Suppressor macrophage treated with lipopolysaccharide for 1 hour (primary cell): ENCODE measurements around the gene ARMC3.
"Not testable (repeated sequence)": the region's sequence is repeated elsewhere in the genome, so short reads cannot be mapped to it uniquely, and the experiment has no call there.

Source experiments
- DNase-seq, 3 donors: peaks; one replicate each; pipeline ENCODE4 v3.0.0-alpha.2; 2020 to 2022

ARMC3 gene

DNA sequence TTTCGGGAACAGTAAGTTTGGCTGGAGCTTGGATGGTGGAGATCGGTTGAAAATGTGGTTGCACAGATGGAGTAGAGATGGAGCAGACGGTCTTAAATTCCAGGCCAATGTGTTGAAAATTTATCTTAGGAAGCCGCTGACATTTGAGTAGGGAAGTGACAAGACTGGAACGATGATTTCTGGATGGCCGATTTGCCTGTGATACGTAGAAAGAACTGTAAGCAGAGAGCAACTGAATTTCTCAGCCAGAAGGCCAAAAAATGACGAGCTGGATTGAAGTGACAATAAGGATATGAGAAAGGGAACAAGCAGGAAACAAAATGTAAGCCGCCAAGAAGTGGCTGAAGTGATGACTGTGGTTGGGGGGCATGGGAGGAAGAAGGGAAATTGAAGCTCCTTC lies 687 bp upstream of the ARMC3 start:
- DNase-seq: no peak

DNA sequence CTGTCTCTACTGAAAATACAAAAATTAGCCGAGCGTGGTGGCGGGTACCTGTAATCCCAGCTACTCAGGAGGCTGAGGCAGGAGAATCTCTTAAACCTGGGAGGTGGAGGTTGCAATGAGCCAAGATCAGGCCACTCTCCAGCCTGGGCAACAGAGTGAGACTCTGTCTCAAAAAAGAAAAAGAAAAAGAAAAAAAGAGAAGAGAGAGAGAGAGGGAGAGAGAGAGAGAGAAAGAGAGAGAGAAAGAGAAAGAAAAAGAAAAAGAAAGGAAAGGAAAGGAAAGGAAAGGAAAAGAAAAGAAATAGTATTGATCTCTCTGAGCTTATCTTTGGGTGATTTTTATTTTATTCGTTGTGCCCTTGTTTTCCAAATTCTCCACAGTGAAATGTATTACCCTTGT lies 1.2 kb downstream of the ARMC3 start:
- not testable (repeated sequence) for DNase-seq

DNA sequence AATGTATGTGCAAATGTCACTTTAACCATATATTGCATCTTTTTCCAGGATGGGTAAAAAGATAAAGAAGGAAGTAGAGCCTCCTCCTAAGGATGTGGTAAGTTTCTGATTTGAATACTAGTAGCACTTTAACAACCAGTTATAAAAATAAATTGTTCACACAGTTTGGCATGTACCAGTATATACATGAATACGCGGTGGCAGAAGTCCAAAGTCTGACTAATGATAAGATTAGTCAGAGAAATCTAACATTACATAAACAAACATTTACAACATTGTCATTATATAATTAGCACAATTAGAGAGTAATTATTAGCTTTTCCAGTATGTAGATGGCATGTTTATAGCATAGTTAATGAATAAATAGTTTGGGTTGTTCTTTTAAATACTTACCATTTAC lies 4.1 kb downstream of the ARMC3 start:
- peak in 1 of 3 donors; percentile 12 for DNase-seq

DNA sequence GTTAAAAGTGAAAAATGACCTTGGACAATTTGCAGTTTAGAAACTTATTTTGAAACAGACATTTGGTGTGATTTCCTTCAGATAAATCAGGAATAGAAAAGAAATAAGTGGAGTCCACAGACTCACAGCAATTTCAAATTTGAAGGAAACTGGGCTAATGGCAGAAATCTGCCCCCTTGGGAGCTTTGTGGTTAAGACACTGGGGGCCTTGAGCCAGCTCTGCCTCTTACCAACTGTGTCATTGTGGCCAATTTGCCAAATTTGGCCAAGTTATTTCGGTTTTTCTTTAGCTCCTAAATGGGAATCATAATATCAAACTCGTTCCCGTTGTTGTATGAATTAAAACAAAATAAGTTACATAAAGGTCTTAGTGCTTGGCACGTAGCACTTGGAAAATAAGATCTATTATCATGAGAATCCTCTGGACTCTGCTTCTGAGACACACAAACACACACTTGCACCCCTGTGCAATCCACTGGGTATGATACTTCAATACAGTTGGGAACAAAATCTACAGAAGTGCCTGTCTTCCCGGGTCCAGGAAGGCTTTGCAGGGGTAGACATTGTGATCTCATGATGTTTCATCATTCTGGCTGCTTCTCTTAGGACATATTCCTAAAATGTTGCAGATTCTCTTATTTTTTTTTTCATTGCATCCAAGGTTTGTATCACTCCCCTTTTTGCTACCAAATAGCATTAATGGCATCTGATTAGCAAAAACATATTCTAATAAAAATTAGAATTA lies 4.9 kb downstream of the ARMC3 start:
- DNase-seq: no peak

DNA sequence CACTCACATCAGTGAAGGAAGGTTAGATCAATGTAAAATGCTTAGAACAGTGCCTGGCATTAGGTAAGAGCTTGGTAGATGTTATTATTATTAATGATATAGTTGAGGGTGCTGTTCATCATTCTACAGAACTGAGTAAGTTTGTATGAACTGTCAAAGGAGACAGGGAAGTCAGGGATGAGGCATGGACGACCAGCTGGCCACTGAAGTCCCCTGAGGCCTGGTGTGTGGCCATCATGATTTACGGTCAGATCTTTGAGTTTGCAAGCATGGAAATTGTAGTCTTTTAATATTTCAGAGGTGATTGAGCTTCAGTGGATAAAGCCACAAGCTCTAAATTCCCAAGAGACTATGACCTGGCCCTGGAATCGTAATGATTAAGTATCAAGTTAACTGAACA lies 6.9 kb downstream of the ARMC3 start:
- no peak for DNase-seq

DNA sequence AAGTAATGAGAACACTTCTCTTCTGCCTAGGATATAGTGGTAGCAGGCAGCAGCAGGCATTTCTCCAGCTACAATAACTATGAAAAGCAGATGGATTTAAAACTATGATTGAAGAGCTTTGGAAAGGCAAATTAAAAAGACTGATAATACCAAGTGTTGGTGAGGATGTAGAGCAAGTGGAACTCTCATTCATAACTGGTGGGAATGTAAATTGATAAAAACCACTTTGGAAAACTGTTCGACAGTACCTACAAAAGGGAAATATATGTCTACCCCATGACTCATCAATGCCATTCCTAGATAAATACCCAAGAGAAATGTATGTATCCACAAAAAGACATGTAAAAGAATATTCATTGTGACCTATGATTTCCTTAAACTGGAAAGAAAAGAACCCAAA lies 14.6 kb downstream of the ARMC3 start:
- DNase-seq: no peak

DNA sequence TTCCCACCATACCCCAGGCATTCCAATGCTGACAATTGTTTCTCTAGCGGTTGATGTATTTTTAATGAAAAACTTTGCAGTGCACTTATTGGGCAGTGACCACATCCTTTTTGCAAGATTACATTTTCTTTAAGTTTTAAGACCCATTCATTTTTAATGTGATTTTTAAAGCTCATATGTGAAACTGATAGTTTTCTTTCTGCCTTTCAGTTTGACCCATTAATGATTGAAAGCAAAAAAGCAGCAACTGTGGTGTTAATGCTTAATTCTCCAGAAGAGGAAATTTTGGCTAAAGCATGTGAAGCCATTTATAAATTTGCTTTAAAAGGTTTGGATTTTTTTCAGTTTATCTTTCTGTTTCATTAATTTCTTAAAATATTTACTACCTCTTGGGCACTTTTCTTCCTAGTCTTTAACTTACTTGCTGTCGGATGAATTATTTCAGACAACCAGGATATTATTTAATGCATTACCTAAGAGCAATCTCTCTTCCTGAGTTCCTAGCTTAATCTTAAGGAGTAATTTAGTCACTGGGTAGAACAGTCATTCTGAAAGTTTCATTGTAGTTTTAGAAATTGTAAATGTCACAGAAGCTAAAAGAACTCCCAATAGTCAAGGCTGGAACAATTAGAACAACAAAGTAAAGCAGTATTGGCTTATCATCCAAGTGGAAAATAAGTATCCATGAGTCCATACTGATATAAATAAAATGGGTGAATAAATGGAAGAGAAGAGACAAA lies 18.3 kb downstream of the ARMC3 start:
- DNase-seq: no peak

DNA sequence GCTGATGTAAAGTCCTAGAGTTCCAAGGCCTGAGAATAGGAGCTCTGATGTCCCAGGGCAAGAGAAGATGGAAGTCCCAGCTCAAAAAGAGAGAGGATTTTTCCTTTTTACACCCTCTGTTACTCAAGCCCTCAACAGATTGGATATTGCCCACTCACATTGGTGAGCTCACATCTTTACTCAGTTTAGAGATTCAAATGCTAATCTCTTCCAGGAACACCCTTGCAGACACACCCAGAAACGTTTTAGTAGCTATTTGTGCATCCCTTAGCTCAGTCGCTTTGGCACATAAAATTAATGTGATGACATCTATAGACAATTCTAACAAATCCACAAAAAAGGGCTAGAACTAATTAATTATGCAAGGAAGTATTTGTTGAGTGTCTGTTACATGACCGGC lies 27.1 kb downstream of the ARMC3 start:
- DNase-seq: no peak

DNA sequence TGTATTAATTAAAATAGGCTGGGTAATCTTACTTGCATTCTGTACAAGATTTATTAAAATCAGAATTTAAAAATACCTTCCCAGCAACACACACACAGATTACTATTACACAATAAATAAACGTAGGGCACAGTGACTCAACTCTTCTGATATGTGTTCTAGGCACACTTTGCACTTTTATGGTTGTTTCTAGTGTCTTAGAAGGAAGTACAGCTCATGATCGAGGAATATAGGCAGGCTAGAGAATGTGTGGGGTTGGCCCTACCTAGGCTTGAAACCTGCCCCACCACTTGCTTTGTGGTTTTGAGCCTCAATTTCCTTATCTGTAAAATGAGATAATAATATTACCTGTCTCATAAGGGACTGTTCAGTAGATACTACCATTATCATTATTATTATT lies 30.5 kb downstream of the ARMC3 start:
- no peak for DNase-seq

DNA sequence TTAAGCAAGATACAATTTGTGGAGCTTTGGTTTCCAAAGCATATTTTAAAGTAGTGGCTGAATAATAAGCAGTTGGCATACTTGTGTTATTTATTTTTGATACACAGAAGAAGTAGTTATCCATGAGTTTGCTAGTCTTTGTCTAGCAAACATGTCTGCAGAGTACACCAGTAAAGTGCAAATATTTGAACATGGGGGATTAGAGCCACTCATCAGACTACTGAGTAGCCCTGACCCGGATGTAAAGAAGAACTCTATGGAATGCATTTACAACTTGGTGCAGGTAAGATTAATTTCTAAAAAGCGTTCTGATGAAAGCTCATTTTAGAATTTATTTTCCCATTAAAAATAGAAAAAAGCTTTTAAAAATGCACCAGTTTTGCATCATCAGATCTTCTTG lies 31.4 kb downstream of the ARMC3 start:
- DNase-seq: no peak

DNA sequence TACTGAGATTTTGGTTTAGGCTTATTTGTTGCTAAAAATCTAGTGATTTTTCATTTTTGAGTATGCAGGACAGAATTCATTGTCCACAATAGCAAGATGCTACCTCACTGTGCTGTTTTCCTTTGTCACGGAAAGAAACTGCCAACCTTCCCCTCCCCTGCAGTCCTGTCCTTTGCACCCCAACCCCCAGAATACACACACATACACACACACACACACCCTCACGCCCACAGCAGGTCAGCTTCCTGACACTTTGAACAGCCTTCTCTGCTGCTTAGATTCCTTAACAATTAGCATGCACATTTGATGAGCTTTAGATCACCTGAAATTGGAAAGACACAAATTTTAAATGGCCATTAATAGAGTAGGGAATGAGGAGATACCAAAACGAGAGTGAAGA lies 32.1 kb downstream of the ARMC3 start:
- DNase-seq: no peak

DNA sequence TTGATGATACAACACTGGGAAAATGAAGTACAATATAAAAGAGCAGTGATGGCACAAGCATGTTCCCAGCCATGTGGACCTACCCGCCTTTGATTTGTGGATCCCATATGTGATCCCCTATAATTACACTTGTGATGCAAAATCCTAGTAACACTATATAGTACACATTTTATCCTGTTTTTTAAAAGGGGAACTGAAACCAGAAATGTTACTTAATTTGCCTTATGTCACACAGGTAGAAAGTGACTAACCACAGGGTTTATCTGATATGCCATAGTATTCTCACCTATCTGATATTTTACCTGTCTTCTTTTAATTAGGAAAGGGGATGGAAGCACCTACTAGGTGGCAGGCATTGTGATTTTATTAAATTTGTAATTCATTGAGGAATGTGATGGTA lies 35.0 kb downstream of the ARMC3 start:
- DNase-seq: no peak

DNA sequence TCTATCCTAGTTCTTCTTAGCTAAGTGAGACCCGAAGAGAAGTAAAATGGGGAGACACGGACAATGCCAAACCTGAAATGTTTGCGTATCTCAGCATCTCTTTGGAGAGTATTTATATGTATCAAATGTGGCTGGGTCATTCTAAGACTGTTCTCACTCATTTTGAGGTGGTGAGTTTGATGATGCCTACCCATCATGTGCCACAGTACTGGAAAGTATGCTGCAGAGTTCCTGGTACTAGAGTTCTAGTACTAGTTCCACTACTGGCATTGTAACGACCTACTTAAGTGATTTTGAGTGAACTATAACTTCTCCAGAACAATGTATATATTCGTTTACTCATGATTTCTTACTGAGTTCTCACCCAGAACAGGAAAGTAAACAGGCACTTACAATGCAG lies 41.9 kb downstream of the ARMC3 start:
- no peak for DNase-seq

DNA sequence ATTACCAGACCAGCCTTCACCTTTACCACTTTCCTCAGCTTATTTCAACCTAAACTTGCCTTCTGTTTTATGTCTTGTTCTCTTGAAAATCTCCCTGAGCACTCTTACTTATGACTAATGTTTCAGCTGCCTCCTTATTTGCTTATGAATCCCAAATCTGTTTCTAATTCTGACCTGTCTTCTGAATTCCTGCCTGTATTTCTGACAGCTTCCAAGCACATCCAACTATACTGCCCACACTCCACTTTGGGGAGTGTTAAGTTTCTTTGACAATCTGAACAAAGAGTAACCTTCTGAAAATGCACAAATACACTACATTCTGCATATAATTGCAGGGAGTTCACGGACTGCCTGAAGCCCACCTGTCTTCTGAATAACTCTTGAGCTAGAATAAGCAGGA lies 48.7 kb downstream of the ARMC3 start:
- DNase-seq: no peak

DNA sequence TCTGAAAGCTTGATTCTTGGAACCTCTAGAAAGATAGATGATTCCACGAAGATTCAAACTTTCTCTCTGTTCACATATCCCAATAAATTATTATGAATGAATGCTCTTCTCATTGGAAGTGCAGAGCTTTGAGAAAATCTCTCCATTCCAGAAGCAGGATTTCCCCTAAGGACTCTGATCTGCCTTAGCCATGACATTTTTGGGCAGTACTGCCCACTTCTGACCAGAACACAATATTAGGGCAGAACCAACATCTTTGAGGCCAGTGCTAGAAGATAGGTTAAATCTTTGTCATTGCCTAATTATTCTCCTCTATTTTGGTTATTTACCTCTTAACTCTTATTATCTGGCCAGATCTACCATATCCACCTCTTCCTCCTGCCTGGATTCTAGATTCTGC lies 49.9 kb downstream of the ARMC3 start:
- DNase-seq: no peak

DNA sequence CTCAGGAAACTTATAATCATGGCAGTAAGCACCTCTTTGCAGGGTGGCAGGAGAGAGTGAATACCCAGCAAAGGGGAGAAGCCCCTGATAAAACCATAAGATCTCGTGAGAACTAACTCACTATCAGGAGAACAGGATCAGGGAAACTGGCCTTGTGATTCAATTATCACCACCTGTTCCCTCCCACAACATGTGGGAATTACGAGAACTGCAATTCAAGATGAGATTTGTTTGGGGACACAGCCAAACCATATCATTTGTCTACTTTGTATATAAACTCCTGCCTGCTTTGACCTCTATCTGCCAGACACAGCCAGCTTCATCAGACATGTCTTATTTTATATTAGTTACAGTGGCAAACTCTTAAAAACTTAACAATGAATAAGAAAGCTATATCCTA lies 50.4 kb downstream of the ARMC3 start:
- DNase-seq: no peak

DNA sequence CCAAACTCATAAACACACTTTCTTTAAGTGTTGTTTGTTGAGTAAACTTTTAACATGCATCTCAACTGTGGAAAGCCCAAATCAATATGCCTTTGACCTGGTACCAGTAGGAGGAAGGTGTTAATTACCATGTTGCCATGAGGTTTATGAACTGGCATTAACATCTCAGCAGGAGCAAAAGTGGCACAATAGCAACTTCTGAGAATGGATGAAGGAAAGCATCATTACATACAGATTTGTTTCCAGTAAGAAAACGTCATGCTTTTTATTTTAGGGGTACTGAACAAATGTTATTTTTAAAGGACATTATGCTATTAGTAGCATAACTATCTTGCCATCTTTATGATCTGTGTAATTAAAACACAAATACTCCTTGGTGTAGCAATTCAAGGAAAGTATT lies 51.1 kb downstream of the ARMC3 start:
- no peak for DNase-seq

DNA sequence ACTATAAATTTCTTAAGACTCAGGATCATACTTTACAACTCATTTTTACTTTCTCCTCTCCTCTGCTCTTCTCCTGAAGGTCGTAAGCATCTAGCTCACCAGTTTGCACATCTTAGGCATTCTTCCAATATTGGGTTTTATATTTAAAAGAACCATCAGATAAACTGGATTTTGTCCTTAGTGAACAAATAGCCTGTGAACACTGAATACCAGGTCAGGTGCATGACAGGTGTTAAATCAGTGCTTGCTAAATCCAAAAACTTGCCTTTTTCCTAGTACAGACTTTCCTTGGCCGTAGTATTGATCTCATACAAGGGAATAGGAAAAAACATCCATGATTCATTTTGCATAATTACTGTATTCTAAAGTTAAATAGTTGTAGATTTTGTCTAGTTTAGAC lies 53.0 kb downstream of the ARMC3 start:
- no peak for DNase-seq

DNA sequence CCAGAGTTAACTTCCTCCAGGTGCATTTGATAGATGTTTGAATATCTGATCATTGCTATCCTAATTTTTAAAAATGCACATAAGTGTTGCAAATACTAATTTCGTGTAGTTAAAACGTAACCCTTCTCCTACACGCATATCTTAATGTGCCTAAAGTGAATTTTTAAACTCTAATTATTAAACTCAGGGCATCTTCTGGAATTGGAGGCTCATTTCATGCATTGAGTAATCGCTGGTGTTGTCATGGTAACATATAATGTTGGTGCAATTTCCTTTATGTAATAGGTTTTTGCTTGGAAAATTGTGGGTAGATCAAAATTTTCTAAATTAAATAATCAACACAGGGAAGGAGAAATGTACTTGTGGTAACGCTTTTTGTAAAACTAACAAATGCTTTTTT lies 56.2 kb downstream of the ARMC3 start:
- DNase-seq: peak; percentile 17 to 55 (median 33)

DNA sequence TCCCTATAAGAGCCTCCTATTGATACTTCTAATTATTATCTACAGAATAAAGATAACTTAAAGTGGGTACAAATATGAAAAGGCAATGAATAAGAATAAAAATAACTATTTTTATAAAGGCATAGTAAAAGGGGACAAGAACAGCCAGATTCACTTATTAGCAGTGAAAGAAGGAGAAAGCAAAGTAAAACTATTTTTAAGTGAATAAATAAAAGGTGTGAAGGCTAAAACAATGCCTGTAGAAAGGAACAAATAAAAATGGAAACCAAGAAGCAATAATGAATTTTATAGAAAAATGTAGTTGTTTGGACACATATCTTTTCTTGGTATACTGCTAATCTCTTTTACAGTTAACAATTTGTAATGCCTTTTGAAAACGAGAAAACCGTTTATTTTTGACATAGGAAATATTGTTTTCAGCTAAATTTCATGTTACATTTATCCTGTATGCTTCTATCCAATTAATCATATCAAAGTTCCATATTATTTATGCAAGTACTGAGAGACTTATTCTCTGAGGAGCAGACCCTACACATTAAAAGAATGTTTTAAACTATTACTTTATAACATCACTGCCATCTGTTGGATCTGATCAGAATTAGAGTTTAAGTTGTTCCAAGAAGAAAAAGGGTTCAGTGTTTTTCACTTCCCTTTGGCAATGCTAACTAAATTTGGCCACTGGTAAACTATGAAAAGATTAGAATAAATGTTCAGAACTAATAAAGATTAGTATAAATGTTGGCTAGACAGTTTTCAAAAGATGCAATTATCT lies 59.1 kb downstream of the ARMC3 start:
- DNase-seq: peak; percentile 18 to 65 (median 64)

DNA sequence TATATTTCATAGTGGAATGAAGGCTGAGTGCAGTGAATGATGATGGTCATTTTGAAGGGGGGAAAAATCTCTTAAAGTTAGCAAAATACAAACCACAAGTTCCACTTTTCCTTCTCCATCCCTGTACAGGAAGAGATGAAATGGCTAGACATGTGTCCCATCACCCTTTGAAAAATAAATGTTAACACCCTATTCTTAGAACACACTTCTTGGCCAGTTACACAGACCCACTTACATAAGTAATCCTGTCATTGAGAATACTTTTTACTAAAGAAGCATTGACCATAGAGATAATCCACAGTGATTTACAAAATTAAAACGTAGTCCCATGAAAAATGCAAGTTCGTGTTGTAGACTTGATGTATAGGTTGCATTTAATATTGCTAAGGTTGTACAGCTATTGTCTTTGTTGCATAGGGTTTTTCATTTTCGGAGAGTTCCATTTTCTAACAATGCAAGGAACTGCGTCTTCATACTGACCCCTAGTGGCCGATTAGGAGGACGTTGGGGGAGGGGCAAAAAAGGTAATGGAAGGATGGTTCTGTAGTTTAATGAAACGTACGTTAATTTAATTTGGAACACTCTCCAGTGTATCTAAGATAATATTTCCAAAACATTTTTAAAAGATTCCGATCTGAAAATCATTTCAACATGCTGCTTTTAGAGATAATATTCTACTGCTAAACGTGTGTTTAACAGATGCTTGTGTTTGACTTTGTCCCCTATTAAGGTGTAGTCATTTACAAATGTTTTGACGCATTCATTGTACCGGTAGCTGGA lies 60.9 kb downstream of the ARMC3 start:
- DNase-seq: peak; percentile 81 to 86 (median 82)

DNA sequence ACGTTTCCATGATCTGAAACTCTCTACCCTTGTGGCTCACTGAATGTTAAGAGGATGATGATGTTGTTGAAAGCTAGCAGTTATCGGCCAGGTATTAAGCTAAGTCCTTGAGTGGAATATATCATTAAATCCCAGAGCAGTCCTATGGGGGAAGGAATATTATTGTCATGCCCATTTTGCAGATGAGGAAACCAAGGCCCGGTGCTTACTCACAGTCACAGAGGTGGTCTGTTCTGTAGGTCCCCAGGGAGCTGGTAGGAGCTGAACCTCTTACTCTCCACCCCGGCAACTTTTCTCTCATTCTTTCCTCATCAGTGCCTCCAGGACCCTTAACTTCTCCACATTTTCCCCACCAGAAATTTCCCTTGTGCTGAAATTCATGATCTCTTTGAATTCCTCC lies 62.6 kb downstream of the ARMC3 start:
- DNase-seq: no peak

DNA sequence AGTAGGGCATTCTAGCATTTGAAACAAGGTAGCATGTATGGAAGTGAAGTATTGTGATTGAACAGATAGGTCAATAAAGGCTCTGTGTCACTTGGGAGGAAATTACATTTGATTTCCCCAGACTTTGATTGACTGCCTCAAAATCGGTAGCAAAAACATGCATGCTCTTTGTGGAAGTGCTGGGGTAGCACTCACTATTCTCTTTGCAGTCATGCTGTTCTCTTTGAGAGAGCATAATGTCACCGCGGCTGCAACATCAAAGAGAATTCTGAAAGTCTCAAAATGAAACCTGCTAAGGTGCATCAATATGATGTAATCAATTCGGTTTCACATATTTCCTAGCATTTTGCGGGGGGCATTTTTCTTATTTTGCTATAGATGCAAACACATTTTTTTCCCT lies 64.2 kb downstream of the ARMC3 start:
- no peak for DNase-seq
